GM12801 (cell line): ENCODE measurements around the gene TES.

Experiments
- TF ChIP-seq, protein P1 (sequence below): IDR thresholded peaks from one replicate; pipeline ENCODE4 v1.5.1; 2011; ENCODE audit warnings: control low read depth; ENCODE audit not compliant: insufficient read length; ENCODE audit errors: extremely low read depth

TES gene

GRCh38 chr7:116230191-116231005 lies 20.1 kb downstream of the TES start:
- TF ChIP-seq, protein P1, sequence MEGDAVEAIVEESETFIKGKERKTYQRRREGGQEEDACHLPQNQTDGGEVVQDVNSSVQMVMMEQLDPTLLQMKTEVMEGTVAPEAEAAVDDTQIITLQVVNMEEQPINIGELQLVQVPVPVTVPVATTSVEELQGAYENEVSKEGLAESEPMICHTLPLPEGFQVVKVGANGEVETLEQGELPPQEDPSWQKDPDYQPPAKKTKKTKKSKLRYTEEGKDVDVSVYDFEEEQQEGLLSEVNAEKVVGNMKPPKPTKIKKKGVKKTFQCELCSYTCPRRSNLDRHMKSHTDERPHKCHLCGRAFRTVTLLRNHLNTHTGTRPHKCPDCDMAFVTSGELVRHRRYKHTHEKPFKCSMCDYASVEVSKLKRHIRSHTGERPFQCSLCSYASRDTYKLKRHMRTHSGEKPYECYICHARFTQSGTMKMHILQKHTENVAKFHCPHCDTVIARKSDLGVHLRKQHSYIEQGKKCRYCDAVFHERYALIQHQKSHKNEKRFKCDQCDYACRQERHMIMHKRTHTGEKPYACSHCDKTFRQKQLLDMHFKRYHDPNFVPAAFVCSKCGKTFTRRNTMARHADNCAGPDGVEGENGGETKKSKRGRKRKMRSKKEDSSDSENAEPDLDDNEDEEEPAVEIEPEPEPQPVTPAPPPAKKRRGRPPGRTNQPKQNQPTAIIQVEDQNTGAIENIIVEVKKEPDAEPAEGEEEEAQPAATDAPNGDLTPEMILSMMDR = no peak

DNA sequence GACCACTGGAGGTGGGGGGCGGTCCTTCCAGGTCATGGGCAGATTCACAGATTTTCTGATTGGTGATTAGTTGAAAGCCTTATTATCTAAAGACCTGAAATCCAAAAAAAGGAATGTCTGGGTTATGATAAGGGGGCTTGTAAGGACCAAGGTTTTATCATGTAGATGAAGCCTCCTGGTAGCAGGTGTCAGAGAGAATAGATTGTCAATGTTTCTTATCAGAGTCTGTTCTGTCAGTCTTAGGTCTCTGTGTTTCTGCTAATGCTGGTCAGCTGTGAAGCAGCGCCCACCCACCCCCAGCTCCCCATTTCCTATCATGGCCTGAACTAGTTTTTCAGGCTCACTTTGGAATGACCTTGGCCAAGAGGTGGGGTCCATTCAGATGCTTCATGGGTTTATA lies 21.2 kb downstream of the TES start:
- TF ChIP-seq, protein P1 = no peak

DNA sequence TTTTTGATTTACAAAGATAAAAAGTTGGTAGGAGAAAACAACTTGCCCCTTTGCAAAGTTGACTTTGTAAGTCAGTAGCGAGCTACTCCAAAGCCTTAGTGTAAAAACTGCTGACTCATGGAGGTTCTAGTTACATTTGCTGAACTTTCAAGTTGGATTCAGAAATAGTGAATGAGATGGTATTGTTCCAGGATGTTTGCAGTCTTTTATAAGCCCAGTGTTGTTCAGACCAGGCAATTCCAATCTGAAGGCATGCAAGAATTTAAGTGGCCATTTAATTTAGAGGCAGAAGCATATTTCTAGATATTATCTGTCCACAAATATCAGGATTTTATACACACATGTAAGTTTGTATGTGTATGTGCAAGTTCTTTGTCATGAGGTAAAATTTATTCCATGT lies 21.6 kb downstream of the TES start:
- TF ChIP-seq, protein P1 = no peak

DNA sequence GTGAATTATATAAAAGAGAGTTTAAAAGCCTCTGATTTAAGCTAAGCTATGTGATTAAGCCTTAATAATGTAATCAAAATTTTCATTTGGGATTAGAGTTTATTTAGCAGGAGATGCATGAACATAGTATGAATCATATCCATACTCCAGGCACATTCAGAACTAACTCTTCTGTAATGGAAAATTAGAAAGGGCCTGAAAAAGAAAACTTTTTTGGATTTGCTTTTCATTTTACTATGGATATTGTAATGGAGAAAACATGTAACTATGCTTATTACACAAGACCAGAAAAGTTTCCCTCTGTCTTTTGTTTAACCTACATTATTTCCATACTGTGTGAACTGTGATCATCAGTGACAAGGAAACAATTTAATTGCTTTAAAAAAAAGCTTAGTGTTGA lies 22.0 kb downstream of the TES start:
- TF ChIP-seq, protein P1 = no peak

DNA sequence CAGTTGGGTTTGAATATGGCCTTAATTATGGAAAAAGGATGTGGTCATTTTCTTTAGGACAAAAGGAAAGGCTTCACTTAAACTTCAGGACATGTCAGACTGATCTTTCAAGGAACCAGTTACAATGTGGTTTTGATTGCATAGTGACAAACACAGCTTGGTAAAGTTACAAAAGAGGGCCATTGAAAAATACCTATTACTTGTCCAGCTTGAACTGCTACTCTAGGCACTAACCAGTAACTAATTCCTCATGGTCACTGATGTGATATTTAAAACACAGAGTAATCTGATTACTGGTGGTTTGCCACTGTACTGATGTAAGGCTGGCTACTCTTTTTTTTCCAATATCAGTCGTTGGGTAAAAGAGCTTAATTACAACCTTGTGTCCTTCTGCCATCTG lies 22.6 kb downstream of the TES start:
- TF ChIP-seq, protein P1 = no peak

DNA sequence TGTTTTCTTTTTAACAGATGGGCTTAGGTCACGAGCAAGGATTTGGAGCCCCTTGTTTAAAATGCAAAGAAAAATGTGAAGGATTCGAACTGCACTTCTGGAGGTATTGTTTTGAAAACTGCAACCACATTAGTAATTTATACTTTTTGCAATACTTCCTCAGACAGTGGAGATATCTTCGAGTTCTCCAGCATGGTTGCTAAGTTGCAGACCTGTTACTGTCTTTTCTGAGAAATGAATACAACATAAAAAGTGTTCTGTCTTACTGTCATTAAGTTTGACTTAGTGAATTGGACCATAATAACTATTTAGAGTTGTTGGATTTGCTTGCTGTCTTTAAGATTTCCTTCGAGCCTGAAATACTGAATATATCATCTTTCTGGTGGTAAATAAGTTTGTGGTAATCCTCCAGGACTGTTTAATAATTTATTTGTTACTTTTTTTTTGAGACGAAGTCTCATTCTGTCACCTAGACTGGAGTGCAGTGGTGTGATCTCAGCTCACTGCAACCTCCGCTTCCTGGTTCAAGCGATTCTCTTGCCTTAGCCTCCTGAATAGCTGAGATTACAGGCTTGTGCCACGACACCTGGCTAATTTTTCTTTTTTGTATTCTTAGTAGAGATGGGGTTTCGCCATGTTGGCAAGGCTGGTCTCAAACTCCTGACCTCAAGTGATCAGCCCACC lies 24.3 kb downstream of the TES start:
- TF ChIP-seq, protein P1 = no peak

GRCh38 chr7:116235380-116235779 lies 25.0 kb downstream of the TES start:
- TF ChIP-seq, protein P1 = no peak
